ENCODE data around the gene MAP3K7.

MAP3K7 gene

DNA sequence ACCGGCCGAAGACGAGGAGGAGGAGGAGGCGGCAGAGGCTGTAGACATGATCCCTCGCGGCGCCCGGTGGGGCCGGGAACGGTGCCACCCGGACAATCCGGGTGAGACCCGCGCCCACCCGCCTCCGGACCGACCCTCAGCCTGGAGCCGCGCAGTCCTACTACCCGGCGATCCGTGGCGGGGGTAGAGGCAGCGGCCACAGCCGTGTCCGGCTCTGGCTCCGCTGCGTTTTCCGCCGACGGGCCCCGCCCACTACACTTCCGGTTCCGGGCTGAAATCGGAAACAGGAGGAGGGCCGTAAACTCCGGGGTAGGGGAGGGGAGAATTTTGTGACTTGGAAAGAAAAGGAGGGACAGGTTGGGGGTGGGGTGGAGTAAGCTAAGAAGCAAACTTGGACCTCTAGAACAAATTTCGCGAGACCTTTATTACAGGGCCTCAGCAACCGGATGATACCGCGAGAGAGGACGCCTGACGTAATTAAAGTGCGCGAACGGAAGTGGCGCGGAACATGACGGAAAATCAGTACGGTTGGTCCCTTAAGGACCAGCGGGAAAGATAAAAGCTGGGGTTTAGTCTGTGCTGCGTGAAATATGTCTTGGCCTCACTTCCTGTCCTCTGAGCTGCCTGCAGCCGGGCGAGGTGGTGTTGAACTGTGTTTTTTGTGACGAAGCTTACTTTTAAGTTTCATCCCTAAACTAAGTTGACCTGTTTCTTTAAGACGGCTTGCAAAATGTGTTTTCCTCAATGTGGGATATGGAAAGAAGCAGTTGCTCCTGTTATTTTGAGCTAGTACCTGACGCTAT, at the start of gene MAP3K7:
Gene MAP3K7 (minus strand): TSS at position 237 of the 803 bp plus-strand sequence. CDS start 189 bp downstream, at position 48.
- peak; percentile 95 for DNase-seq (ENCODE audit: low read depth, low spot score)

DNA sequence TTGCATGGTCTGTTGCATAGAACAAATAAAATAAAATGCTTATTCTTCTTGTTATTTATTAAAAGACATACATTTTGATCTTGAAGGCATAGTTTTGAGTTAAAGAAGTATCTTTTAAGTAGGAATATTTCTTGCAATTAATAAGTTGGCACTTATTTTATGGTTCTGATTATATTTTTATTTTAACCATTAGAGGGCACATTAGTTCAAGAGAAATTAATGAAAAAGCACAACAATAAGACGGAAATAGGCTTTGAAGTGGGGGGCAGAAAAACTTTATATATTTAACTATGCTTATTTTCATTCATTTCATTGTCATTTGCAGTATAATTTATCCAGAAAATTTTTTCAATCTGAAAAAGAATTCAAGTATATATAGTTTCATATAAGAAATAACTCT, 44.2 kb upstream of the MAP3K7 start:
- no peak for DNase-seq (ENCODE audit: low read depth, low spot score)

DNA sequence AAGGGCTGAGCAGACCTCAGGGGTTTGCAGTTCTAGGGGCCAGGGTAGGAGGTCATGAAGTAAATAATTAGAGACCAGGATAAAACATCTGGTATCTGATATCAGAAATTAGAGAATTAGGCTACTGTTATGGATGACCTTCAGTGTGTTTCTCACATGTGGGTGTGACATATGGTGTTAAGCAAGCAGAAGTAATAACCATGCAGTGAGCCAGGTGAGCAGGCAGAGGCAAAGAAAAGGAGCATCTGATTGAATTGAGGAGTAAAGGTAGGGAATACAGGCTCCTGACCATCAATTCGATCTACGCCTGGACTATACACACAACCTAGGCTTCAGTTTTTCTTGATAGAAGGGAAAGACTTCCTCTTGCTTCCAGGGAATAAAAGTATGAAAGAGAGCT, 34.7 kb upstream of the MAP3K7 start:
- no peak for DNase-seq (ENCODE audit: low read depth, low spot score)

DNA sequence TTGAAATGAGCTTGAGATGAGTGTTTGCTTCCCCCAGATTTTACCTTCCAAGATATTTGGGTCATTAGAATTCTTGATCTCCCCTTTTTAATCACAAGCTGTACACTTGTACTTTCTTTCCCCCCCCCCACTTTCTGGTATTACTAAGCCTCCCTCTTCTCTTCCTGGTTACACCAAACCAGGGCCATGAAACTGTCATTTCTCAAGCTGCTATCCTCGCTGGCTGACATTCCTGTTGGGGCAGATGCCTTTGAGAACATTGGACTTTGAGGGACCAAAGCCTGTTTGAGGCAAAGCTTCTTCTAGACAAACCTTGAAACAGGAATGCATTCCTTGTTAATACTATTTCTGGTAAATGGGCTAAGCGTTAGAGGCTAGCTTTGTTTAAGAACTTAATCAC, 32.3 kb upstream of the MAP3K7 start:
- no peak for DNase-seq (ENCODE audit: low read depth, low spot score)

DNA sequence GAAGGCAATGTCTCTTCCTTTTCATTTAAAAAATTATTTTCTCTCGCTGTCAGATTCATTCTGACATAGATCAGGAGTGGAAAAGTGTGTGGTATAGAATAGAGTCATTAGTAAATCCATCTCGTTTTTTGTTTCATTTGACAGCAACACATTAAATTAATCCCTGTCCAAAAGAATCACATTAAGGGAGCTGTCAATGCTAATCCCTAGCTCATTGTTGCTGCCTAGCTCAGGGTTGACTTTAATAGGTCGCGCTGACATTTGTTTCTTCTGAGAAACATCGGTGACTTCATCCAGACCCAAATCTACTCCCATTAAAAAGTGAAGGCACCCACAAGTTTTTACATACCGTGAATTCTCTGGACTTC, 25.4 kb upstream of the MAP3K7 start:
- DNase-seq (ENCODE audit: low read depth, low spot score) = no peak

DNA sequence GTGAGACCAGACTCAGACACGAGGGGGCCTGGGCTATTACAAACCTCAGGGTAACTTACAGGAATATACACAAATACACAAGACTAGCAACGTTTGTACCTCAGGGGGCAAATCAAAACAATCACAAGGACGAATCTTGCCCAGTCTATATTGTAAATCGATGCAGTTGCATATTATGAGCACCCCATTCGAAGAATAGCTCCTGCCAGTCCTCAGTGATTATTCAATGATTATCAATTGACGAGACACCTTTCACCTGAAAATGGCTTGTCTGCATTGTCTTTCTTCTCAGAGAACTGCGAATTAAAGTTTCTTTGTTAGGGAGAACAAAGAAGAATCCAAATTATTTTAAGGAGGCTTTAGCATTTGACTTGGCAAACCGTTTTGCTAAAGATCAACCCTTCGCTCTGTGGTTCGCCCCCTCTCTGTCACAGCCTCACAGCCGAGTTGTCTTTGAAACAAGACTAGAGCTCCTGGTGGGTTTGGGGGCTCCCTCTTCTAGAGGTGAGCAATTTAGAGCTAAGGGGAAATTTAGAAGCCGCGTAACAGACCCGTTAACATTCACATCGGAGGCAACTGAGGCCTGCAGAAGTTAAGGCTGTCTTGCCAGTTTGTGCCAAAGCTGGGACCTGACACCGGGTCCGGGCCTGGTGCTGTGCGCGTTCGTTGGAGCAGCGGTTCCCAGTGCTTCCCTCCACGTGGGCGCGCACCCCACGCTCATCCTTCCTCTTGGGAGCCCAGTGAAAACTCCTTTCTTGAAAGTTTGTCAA, 24.9 kb upstream of the MAP3K7 start:
- no peak for DNase-seq (ENCODE audit: low read depth, low spot score)

DNA sequence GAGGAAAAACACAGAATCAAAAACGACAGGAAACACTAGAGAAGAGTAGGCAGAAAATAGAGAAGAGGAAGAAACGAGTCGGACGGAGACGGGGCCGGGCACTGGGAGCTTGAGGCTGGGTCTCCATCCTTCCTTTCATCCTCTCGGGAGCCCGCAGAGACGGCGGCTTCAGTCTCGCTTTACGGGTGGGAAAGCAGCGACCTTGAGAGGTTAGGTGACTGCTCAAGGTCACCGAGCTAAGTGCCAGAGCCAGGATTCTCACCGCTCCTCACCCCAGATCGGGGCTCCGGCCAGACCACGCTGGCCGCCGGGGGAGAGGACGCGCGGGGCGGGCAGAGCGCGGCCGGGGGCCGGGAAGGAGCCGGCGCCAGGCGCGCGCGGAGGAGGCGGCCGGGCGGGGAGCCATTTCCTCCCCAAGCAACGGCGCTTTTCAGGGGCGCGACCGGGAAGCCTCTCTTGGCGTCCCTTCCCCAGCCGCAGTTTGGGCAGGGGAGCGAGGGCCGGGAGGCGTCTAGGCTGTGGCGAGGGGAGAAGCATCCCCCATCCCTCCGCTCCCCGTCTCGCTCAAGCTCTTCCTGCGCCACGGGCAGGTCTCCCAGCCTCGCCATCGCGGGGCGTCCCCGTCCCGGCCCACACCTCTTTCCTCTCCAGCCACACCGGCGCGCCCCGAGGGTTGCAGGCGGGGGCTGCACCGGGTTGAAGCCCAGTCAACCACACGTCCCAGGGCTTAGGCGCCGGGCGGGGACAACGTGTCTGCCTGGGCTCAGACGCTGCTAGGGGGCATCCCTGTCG, 24.1 kb upstream of the MAP3K7 start:
- no peak for DNase-seq (ENCODE audit: low read depth, low spot score)

DNA sequence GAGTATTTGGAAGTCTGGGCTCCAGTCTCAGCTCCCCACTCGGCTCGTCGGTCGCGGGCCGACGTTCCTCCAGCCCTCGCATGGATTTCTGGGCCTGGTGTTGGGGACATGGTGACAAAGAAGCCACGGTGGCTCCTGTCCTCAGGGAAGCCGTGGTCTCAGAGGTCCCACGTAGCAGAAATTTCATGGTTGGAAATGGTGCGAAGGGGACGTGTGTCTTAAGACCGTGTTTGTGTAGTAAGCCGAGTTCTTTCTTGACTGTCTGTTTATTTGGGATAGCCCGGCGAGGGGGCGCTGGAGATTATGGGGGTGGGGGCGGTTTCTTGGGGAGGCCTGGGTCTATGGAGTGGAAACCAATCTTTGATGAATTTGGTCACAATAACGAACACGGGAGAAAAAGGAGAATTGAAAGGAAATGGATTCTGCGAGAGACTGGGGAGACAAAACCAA, 23.5 kb upstream of the MAP3K7 start:
- no peak for DNase-seq (ENCODE audit: low read depth, low spot score)

DNA sequence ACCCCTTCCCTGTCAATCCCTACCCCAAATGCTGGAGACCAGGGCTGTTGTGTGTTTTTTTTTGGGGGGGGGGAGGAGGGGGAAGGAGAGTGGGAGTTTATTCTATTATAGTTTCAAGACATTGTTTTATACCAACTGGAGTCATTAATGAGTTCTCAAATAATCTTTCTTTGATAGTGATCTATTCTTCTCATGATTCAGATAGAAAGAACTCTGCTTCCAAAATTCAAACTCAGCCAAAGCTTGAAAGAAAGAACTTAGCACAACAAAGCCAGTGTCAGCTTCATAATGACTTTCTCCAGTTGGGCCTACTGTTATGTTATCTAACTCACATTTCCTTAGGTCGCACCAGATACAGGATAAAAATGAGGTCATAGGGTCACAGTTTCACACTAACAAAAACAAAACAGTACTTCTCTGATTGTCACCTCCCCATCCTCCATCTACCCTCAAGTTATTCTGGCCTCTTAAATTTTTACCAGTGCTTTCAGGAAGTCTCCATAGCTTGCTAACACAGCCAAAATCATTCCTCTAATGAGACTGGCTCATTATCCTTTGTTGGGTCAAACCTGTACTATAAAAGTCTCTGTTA, 19.0 kb upstream of the MAP3K7 start:
- no peak for DNase-seq (ENCODE audit: low read depth, low spot score)

DNA sequence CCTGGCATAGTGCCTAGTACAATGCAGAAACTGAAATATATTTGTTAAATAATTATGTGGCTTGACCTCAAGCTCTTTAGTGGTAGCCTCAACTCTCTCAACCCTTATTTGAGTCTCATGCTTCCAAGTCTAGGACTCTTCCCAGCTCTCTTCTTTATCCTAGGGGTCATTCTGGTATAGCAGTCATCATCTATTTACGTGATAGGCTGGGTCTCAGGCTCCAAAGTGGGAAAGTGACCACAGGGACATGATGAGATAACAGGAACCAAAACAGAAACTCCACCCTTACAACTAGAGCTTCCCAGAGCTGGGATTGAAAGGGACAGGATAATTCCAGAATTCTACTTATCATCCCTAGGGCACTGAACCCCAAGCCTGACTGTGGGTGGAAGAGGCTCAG, 17.7 kb upstream of the MAP3K7 start:
- DNase-seq (ENCODE audit: low read depth, low spot score) = no peak

DNA sequence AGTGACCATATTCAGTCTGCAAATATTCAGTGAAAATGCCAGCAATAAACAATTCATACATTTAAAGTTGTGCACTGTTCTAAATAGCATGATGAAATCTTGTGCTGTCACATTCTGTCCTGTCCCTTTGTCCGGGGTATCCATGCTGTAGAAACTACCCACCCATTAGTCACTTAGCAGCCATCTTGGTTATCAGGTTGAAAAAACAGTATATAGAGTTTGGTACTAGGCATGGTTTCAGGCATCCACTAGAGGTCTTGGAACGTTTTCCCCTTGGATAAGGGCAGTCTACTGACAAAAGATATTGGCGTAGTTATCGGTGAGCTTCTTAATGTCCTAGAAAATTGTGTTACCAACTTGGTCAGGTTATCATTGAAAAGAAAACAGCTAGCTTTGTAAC, 12.3 kb upstream of the MAP3K7 start:
- no peak for DNase-seq (ENCODE audit: low read depth, low spot score)

DNA sequence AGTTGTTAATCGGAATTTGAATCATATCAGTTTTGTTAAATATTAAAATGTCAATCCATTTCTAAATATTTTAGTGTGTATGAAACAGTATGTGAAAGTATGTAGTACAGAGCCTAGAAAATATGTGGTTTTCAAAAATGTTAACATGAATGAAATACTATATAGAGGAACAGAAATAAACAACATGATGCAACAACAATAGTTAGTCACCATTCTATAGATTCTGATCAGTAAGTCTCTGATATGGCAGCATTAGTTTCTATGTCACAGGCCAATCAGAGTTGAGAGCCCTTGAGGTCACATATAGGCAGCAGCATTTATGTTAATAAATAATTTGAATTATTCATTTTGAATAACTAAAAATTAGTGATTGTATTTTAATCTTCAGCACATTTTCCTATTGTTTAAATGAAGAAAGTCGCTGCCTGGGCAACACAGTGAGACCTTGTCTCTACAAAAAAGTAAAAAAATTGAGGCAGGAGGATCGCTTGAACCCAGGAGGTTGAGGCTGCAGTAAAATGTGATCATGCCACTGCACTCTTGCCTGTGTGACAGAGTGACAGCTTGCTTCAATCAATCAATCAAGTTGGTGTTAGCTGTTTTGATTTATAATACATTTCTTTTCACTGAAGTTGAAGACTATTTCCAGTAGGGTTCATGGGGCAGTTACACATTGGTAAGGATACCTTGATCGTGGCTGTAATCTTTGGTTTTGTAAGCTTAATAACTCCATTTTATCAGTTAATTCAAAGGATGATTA, 11.5 kb upstream of the MAP3K7 start:
- no peak for DNase-seq (ENCODE audit: low read depth, low spot score)

DNA sequence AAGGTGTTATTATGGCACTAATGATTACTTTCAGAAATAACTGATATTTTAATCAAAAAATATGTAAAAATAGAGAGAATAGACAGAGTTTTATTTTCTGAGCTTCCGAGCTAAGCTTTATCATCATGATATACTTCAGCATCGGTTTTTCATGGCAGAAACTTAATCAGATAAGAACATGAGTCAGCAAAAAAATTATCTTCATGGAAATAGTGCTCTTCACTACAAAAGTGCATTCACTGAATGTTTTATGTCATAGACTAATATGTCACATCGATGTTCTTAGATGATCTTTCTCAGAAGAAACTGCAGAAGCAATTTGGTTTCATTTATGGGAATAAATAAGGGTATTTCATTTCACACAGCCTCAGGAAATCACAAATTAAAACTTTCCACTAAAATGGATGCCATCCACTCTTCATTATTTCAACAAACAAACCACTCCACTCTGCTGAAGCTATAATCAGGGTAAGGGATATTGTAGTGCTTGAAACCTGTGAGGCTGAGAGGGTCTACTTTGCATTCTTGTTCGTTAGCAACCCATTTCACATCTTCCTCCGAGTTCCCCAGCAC, 10.2 kb upstream of the MAP3K7 start:
- DNase-seq (ENCODE audit: low read depth, low spot score) = no peak

DNA sequence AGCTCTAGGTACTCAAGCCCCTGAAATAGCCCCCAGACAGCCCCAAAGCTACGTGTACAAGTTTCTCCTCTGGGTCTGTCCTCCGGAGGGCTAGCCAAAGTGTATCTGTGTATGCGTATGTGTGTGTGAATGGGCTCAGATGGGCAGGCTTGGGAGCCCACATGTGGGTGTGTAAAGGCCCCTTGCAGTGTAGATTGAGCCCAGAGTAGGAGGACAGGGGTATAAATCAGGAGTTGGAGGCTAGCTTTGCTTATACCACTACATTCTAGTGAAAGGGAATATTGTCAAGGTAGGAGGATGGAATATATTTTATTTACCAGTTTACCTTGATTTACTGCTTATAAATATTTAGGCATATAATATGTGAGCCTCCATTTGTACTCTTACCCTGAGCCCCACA, 9.0 kb upstream of the MAP3K7 start:
- no peak for DNase-seq (ENCODE audit: low read depth, low spot score)

DNA sequence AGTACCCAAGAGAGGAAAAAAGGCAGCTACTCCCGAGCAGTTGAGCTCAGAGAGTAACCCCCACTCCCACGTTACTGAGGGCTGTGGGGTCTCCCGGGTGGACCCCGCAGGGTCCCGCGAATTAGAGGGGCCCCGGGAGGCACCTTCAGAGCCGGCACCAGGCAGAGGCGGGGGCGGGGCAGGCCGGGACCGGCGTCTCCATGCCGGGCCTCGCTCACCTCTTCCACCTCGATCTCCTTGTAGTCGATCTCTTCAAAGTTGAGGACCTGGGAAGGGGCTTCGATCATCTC, 381 bp downstream of the MAP3K7 start:
- no peak for DNase-seq (ENCODE audit: low read depth, low spot score)

DNA sequence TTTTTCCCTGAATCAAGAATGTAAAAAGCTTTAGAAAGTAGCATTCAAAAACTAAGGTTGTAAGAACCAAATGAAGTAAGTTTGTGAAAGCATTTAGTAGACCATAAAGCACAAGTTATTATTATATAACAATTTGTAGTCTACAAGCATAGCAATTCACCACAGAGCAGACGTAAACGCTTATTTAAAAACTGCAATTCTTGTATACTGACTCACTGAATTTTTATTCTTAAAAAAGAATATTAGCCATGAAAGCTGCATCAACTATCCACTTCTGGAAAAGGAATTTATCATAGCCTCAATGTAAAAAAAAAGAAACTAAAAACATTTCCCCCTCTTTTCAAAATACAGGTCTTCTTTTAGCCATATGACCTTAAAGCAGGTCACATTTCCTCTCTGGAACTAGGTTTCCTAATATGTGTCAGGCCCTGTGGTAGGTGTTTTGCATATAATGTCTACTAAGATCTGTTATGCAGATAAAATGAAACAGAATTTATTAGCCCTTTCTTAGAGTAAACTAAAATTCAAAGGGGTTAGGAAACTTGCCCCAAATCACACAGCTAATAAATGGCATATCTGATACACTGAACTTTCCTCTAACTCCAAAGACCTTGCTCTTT, 2.1 kb downstream of the MAP3K7 start:
- no peak for DNase-seq (ENCODE audit: low read depth, low spot score)

DNA sequence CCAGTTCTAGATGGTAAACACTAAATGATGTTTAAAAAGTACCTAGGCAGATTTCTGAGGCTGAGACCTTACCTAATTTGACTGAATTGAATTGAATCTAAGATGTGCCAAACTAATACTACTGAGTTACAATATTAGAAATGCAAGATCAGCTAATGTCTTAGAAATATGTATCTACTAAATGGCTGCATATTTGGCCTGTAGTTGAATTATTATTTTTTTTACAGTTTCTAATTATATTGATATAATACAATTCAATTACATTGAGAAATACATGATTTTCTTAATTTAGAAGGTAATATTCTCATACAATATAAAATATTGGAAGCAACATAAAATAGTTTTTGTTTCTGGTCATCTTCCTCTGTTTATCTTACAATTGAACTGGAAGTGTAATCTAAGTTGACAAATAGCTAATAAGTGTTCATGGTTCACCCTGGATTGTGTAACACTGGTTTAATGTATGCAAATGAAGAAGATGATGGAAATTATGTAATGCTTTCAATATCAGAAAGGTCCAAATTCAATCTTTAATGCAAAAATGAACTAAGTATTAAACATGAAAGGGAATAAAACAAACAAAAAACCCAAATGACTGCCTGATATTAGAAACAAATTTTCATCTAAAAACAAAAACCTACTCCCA, 2.9 kb downstream of the MAP3K7 start:
- no peak for DNase-seq (ENCODE audit: low read depth, low spot score)

DNA sequence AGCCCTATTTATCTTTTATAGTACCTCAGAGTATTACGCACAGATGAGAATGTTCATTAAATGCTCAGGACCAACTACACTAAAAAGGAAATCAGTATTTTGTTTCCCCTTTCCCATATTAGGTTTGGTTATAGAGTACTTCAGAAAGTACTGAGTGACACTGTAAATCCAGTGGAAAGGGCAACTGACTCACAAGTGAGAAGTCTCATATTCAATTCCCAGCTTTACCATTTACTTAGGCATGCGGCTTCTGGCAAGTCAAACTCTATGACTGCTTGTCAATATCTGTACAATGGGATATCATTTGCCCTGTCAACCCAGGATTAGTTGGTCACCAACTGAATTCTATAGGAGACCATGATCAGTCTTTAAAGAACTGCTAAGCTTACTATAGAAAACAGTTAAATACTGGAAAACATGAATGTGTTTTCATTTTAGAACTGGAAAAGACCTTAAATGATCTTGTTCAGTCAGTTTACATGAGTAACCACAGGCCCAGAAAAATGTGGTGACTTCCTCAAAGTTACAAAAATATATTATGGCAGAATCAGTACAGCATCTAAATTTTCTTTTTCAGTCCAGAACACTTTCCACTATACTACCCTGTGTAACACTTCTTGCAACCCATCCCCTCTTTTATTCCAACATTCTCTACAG, 3.6 kb downstream of the MAP3K7 start:
- no peak for DNase-seq (ENCODE audit: low read depth, low spot score)

DNA sequence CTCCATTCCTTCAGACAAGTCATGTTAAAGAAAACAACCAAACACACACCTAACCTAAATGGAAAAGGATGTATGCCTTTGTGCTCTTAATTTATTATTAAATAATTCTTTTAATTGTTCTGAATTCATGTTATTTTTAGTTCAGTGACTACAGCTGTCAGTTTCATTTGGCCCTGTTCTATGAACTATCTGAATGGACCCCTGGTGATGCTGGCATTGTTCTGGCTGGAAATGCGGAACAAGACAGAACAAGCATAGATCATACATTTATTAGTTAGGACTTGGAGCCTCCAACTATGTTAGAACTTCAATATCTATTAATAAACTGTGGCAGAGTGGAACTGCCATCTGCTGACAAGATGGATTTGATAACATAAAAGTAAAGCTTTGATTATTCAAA, 5.7 kb downstream of the MAP3K7 start:
- no peak for DNase-seq (ENCODE audit: low read depth, low spot score)
